ENCODE data around the gene ASTN2.

ASTN2 gene

DNA sequence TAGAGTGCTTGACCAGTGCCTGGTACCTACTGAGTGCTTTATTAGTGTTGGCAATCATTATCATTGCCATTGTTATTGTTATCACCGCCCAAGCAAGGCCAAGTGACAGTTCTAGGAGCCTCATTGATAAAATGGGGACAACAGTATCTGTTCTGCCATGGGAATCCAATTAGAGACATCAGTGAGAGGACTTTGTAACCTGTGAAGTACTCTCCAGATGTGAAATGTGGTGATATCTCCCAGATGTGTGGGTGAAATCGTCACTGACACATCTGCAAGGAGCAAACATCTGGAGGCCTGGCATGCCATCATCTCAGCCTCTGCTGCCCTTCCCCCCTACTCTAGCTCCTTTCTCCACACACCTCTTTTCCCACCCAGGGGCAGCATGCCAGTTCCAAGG, 1000.5 kb downstream of the ASTN2 start:
- in situ Hi-C loops (cut with MboI; ENCODE audit: low sequenced_read_pairs): no loop called here

GRCh38 chr9:116411506-116411905, 1003.4 kb downstream of the ASTN2 start:
- in situ Hi-C loops (cut with MboI; ENCODE audit: low sequenced_read_pairs): no loop called here

DNA sequence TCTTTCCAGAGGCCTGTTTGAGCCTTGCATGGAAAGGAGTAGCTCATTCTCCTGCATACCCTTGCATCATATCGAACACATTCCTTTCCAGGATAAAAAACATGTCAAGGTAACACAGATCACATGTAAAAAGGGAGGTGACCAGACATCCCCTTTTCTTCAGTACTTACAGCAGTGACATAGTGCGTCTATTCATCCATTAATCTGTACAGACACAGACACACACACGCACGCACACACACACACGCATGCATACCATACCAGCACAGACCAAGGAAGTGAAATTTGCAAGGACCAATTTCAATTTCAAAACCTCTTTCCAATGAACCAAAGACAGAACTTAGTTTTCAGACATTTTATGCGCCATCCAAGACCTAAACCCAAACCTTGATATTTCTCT, 1005.2 kb downstream of the ASTN2 start:
- in situ Hi-C loops (cut with MboI; ENCODE audit: low sequenced_read_pairs): no loop called here

- in situ Hi-C loops (cut with MboI; ENCODE audit: low sequenced_read_pairs): no loop called here
These were observed 1005.7 kb downstream of the ASTN2 start for GRCh38 chr9:116409129-116409528.

GRCh38 chr9:116406469-116406868, 1008.4 kb downstream of the ASTN2 start:
- in situ Hi-C loops (cut with MboI; ENCODE audit: low sequenced_read_pairs): no loop called here

DNA sequence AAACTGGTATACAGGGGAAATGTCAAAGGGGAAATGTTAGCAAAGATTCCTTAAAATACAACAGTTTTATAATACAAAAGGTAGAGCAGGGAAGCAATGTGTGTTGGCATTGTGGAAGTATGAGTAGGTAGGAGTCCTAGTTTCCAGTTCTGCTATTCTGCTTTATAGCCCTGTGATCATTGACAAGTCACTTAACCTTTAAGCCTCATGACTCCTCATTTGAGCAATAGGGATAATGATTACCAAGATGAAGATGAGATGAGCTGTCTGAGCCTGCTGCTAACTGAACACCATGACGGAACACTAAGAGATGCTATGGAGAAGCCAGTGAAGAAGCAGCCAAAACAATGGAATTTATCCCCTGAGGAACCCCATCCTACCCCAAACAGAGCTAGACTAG, 1009.5 kb downstream of the ASTN2 start:
- in situ Hi-C loops (cut with MboI; ENCODE audit: low sequenced_read_pairs): no loop called here

DNA sequence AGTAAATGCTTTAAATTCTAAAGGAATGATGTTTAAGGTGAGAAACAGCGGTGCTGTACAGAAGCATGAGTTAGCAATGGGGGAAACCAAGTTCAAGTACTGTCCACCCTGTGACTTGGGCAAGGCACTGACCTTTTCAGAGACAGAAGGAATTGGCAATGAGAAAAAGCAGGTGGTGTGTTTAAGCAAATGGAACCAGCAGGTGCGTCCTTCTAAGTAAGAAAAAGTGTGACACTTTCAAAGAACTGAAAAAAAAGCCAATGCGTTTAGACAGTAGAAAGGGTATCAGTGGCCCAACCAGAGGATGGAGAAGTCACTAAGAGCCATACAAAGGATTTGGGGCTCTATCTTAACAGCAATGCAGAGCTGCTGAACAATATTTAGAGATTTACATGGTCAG, 1010.6 kb downstream of the ASTN2 start:
- in situ Hi-C loops (cut with MboI; ENCODE audit: low sequenced_read_pairs): no loop called here

DNA sequence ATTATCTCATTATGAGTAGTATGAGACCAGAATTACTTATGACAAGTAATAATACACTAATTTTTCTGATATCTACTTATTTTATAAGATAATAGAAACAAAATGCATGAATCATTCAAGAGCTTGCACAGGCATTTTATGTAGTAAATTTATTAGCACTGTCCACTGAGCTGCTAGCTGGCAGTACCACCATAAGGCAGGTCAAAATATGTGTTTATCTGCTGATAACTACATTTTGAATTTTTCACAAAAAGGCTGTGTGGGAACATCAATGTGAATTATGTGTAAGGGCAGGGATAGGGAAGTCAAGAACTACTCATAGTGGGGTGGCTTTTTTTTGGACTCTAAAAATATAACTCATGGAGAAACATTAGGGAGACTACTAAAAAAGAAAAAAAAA, 1011.7 kb downstream of the ASTN2 start:
- in situ Hi-C loops (cut with MboI; ENCODE audit: low sequenced_read_pairs): no loop called here

- in situ Hi-C loops (cut with MboI; ENCODE audit: low sequenced_read_pairs): no loop called here
These were observed 1019.2 kb downstream of the ASTN2 start for GRCh38 chr9:116395699-116396037.

DNA sequence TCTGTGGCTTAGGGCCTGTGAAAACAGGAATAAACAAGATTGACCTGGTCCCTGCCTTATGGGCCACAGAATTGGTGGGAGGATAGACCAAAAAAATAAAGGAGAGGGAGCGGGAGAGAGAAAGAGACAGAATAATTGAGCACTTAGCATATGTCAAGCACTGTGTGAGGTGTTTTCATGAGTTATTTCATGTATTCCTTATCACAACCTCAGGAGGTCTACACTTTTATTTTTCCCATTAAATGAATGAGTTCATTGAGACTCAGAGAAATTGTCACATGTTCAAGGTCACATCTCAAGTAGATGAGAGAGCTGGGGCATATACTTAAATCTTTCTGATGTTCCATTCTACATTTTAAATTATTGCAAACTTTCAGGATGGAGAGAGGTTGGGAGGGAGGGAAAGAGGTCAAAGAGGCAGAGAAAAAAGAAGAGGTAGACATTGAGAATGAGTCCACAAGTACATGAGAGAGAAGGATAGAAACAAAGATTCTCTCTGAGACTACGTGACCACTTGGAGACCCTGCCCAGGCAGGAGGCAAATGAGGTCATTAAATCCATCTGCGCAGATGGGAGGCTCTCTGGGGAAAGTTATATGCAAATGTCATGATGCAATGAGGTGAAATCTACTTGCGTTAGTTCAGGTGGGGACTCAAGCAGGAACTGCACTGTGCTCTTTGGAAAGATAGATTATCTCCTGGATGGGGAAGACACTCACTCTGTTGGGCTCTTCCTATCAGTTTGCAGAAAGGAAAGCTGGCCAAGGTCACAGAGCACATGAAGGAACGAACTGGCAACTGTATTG, 1019.8 kb downstream of the ASTN2 start:
- in situ Hi-C loops (cut with MboI; ENCODE audit: low sequenced_read_pairs): no loop called here

GRCh38 chr9:116394070-116394469, 1020.8 kb downstream of the ASTN2 start:
- in situ Hi-C loops (cut with MboI; ENCODE audit: low sequenced_read_pairs): no loop called here

- in situ Hi-C loops (cut with MboI; ENCODE audit: low sequenced_read_pairs): no loop called here
These were observed 1021.7 kb downstream of the ASTN2 start for GRCh38 chr9:116393198-116393597.

DNA sequence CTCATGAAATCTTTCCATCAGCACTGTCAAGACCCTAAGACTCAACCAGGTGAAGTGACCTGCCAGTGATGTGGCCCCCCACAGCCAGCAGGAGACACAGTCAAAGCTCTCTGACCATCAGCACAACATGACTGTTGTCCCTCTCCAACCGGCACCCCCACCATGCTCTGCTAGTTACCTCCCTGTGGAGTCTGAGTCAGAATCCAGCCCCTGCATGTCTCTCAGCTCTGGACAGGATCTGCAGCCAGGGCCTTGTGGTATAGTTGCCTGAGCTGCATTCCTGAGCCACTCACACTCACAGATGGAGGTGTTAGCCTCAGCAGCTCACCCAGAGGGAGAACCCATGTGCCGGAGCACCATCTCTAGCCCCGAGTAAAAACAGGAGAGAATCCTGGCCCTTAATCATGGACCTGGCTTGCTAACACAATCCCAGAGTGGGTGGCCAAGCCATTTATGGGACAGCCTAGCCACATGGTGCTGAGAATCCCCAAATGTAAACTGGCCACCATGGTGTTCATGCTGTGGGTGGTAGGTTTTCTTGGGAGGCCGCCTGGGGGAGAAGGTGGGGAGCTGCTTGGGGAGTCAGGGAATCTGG, 1023.5 kb downstream of the ASTN2 start:
- in situ Hi-C loops (cut with MboI; ENCODE audit: low sequenced_read_pairs): no loop called here

DNA sequence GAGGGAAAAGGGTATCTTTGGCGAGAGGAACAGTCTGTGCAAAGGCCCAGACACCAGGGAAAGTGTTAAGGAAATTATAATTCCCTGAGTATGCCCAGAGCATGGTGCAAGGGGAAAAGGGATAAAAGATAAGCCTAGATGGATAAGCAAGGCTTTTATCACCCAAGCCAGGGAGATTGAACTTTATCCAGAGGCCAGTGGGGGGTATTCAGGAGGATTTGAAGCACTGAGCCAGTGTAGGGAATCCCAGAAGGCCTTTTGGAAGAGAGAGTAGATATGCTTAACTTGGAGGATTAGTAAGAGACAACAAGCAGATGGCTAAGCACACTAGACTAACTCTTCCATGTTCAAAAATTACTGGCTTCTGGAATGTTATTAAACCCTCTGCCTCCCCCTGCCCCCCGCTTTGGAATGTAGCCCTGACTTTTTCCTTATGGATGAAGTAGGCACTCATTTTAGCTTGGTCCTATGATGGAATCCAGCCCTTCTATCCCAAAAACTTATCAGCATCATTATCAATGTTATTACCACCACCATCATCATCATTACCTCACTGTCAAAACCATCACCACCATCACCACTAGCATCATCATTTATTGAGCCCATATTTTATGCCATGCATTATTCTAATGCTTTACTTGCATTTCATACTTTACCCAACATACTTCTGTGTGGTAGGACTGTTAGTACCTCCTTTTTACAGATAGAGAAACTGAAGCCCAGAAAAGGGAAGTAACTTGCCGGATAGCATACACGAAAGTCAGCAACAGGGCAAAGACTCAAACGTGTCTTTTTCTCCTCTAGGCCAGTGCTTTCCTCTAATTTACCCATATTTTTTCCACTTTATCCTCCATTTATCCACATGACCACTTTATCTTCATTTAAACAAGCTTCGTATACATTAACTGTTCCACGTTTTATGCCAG, 1024.3 kb downstream of the ASTN2 start:
- in situ Hi-C loops (cut with MboI; ENCODE audit: low sequenced_read_pairs): no loop called here

DNA sequence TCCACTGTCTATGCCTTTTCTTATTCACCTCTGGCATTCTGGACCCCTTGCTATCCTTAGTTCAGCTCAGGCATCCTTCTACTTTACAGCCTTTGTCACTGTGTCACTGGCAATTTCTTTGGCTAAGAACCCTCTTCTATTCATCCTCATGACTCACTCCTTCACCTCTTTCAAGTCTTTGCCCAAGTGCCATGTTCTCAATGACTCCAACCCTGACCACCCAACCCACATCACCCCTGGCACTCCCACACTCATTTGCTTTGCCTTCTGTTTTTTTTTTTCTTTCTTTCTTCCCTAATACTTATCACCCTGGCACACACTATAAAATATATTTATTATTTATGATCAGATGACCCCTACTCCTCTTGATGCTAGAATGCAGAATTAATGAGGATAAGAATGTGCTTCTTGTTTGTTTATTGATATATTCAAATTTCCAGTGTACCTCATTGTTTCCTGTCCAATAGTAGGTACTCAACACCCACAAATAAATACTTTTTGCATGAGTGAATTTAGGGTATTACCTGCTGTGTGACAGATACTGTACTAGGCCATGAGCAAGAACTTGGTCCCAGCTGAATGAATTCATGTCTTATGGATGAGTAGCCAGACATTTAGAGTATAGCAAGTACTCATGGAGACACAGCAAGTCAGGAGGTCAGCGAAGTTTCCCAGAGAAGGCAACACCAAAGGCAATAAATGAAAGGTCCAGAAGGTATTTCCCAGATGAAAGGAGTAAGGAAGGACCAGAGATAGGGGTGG, 1025.1 kb downstream of the ASTN2 start:
- in situ Hi-C loops (cut with MboI; ENCODE audit: low sequenced_read_pairs): no loop called here

DNA sequence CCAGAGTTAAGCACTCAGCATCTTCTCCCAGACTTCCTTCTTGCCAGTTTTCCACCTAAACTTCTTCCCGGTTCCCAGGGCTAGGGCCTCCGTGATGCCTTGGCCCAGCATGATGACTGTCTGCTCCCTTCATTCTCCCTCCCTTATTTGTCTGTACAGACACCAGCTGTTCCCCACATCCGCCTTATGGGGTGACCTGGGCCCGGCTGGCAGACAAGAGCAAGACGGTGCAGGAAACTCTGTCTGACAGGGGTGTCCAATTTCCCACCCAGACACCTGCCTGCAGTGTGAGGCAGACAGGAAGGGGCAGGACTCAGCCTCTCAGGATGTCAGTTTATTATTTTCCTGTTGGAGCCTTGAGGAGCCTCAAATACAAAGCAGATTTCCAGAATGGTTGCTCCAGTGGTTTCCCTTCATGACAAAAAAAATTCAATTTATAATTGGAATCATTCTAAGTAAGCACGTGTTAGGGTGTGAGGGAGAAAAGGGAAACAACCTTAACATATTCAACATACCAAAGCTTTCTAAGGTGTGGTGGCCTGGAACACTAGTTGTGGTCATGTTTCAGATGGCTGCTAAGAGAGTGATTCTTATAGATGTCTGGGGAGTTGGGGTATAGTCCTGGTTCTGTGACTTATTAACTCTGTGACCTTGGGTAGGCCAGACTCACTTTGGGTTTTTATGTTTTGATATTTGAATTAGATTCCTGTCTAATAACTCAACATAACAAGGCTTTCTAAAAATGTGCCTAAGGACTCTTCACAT, 1026.7 kb downstream of the ASTN2 start:
- in situ Hi-C loops (cut with MboI; ENCODE audit: low sequenced_read_pairs): no loop called here

DNA sequence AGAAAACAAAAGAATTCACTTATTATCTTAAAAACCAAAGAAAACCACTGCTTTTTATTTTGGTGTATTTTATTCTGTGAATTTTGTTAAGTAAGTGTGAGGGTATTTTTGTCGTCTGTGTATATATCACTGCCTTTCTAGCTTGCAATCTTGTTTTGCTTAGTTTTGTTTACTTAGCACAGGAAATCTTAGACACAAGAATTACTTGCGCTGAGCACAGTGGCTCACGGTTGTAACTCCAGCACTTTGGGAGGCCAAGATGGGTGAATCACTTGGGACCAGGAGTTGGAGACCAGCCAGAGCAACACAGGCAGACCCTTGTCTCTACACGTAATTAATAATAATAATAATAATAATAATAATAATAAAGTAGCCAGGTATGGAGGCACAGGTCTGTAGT, 1030.9 kb downstream of the ASTN2 start:
- in situ Hi-C loops (cut with MboI; ENCODE audit: low sequenced_read_pairs): no loop called here

DNA sequence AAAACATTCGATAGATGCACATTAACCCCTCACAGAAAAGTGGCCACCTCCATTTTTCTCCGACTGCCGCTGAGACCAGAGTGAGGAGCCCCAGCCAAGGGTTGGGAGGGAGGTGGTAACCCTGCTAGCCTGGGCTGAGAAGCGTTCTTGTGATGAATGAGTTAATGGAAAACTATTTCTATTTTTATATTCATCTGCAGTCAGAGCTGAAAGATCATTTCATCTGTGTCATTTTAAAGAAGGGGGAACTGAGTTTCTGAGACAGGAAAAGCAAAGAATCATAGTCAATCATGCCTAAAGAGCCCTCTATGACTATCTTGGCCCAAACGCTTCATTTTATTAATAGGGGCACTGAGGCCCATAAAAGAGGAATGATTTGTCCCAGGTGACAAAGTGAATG, 1031.7 kb downstream of the ASTN2 start:
- in situ Hi-C loops (cut with MboI; ENCODE audit: low sequenced_read_pairs): no loop called here

GRCh38 chr9:116382053-116382452, 1032.8 kb downstream of the ASTN2 start:
- in situ Hi-C loops (cut with MboI; ENCODE audit: low sequenced_read_pairs): no loop called here

GRCh38 chr9:116381350-116381749, 1033.5 kb downstream of the ASTN2 start:
- in situ Hi-C loops (cut with MboI; ENCODE audit: low sequenced_read_pairs): no loop called here

Data from HL-60/S4 (cell line).